Endothelial cell of umbilical vein (primary cell): ENCODE data around the gene KRTAP10-9.
"Not testable (repeated sequence)": the region's sequence is repeated elsewhere in the genome, so short reads cannot be mapped to it uniquely, and the experiment has no call there.

ENCODE experiments used
- GATA2 ChIP-seq: IDR thresholded peaks from 2 replicates; pipeline ENCODE4 v1.7.0; 2011; ENCODE audit warnings: low read depth, mild to moderate bottlenecking, moderate library complexity, mixed read lengths, low read length; ENCODE audit not compliant: insufficient read length, insufficient read depth
- POLR2A ChIP-seq: IDR thresholded peaks from 2 replicates; pipeline ENCODE4 v1.6.1; 2012; ENCODE audit warnings: low read depth, mild to moderate bottlenecking, control low read depth, low read length

DNA sequence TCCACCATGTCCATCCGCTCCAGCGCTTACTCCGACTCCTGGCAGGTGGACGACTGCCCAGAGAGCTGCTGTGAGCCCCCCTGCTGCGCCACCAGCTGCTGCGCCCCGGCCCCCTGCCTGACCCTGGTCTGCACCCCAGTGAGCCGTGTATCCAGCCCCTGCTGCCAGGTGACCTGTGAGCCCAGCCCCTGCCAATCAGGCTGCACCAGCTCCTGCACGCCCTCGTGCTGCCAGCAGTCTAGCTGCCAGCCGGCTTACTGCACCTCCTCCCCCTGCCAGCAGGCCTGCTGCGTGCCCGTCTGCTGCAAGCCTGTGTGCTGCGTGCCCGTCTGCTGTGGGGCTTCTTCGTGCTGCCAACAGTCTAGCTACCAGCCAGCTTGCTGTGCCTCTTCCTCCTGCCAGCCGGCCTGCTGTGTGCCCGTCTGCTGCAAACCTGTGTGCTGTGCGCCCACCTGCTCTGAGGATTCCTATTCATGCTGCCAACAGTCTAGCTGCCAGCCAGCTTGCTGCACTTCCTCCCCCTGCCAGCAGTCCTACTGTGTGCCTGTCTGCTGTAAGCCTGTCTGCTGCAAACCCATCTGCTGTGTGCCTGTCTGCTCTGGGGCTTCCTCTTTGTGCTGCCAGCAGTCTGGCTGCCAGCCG lies 409 bp downstream of the KRTAP10-9 start:
- TF ChIP-seq POLR2A, GATA2: not testable (repeated sequence)
